Esophagus muscularis mucosa (tissue), 4 donors: ENCODE results near the gene PLXNA4.

Source experiments
- EP300 ChIP-seq: sonication (generic); formaldehyde crosslinking; IDR thresholded peaks from one replicate; pipeline ENCODE4 v1.6.1; 2017; ENCODE audit warnings: antibody characterized with exemption
- POLR2A ChIP-seq: fragments of 450-650 bp; IDR thresholded peaks from one replicate; pipeline ENCODE4 v1.6.1; 2017; ENCODE audit warnings: antibody characterized with exemption, moderate library complexity, mild to moderate bottlenecking, low read depth
- POLR2AphosphoS5 ChIP-seq, 2 donors: sonication (generic); formaldehyde crosslinking; IDR thresholded peaks; one replicate each; pipeline ENCODE4 v1.6.1; 2017; ENCODE audit warnings: antibody characterized with exemption in 2 of 2
- TF ChIP-seq, protein P1 (sequence below), 3 experiments: fragments of 200-600 bp in 2 of 3; fragments of 450-650 bp in 1 of 3; sonication (generic) in 2 of 3; IDR thresholded peaks; one replicate each; pipeline ENCODE4 v1.5.1; 2017 to 2019; ENCODE audit warnings: antibody characterized with exemption in 3 of 3, mild to moderate bottlenecking in 2 of 3, moderate library complexity in 1 of 3

DNA sequence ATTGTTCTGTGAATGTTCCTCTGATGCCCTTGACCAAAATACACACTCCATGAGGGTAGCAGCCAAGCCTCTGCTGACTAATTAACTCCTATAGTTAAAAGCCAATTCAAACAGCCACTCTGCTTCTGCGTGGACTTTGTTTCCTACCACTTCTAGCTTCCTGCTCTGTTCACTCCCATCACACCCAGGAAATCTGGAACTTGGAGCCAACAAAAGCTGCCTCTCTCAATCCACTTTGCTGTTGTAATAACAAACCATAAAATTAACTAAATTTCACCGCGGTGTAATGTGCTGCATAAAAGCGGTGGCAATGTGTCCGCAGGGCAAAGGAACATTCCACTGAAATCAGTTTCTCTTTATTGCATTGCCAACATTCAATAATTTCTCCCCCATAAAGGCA, 239.5 kb downstream of the PLXNA4 start:
- TF ChIP-seq EP300 (no peak), POLR2A (no peak), POLR2AphosphoS5 (IDR thresholded peaks at IDR 0.05) (no peak)
- TF ChIP-seq, protein P1, sequence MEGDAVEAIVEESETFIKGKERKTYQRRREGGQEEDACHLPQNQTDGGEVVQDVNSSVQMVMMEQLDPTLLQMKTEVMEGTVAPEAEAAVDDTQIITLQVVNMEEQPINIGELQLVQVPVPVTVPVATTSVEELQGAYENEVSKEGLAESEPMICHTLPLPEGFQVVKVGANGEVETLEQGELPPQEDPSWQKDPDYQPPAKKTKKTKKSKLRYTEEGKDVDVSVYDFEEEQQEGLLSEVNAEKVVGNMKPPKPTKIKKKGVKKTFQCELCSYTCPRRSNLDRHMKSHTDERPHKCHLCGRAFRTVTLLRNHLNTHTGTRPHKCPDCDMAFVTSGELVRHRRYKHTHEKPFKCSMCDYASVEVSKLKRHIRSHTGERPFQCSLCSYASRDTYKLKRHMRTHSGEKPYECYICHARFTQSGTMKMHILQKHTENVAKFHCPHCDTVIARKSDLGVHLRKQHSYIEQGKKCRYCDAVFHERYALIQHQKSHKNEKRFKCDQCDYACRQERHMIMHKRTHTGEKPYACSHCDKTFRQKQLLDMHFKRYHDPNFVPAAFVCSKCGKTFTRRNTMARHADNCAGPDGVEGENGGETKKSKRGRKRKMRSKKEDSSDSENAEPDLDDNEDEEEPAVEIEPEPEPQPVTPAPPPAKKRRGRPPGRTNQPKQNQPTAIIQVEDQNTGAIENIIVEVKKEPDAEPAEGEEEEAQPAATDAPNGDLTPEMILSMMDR (IDR thresholded peaks at IDR 0.05): no peak
